ENCODE data around the gene ZP3. TPM values are rescaled to one million over a fixed set of nuclear protein-coding genes. Genes with fewer than 3 reads are reported as not detected.

Gene ZP3
- polyA plus RNA-seq, 1 donor (not counting 4 experiments of a cell fraction or from before 2014, with no cell fraction given): 6.9 TPM

Other genes starting within 250 kb of the ZP3 start
- 0.30 to 0.52 TPM (median 0.46 TPM) in 3 replicates for gene SRRM3, start 223.1 kb upstream of the ZP3 start, polyA plus RNA-seq
- gene HSPB1, start 122.3 kb upstream of the ZP3 start, polyA plus RNA-seq: 460 to 1,644 TPM (median 478 TPM) in 3 replicates
- gene YWHAG, start 66.0 kb upstream of the ZP3 start, polyA plus RNA-seq: 88.1 to 130 TPM (median 116 TPM) in 3 replicates
- 0.98 to 1.6 TPM (median 1.1 TPM) in 3 replicates for gene SSC4D, start 15.3 kb upstream of the ZP3 start, polyA plus RNA-seq
- gene DTX2, start 36.8 kb downstream of the ZP3 start, polyA plus RNA-seq: 15.1 to 25.6 TPM (median 22.4 TPM) in 3 replicates
- 2.6 to 11.9 TPM (median 7.5 TPM) in 3 replicates for gene UPK3B, start 85.6 kb downstream of the ZP3 start, polyA plus RNA-seq
- not detected in 3 replicates for gene SPDYE16, start 118.3 kb downstream of the ZP3 start, polyA plus RNA-seq
- 6.9 to 11.7 TPM (median 9.1 TPM) in 3 replicates for gene POMZP3, start 202.3 kb downstream of the ZP3 start, polyA plus RNA-seq